Measurements from ENCODE around the gene LRRC7. TPM values are rescaled to one million over a fixed set of nuclear protein-coding genes. Genes with fewer than 3 reads are reported as not detected.
"Not testable (repeated sequence)": the region's sequence is repeated elsewhere in the genome, so short reads cannot be mapped to it uniquely, and the experiment has no call there.

LRRC7 gene
- total RNA-seq, 1 donor from 2014 or later: not detected

- FAIRE-seq (no peak), DNase-seq (ENCODE audit: low read depth) (no peak)
- TF ChIP-seq CTCF (IDR thresholded peaks at IDR 0.05; ENCODE audit: insufficient read depth, low read length, severe bottlenecking): no peak
Measured at GRCh38 chr1:69711190-69711930, 143.6 kb downstream of the LRRC7 start.

GRCh38 chr1:69717834-69718233 lies 150.1 kb downstream of the LRRC7 start:
- H3K36me3 ChIP-seq (ENCODE audit: control insufficient read depth, insufficient read depth, low read length); FAIRE-seq; H3K4me3 ChIP-seq (ENCODE audit: low read depth, low read length); H3K27me3 ChIP-seq (ENCODE audit: control insufficient read depth, insufficient read depth, low read length); DNase-seq (ENCODE audit: low read depth): not testable (repeated sequence)

More at GRCh38 chr1:69711190-69711930, 143.6 kb downstream of the LRRC7 start:
- no peaks in the 10 kb centered on the region for H3K27me3 ChIP-seq (ENCODE audit: control insufficient read depth, insufficient read depth, low read length)
- H3K4me3 ChIP-seq (ENCODE audit: low read depth, low read length): no peak overlapping the region
- H3K36me3 ChIP-seq (ENCODE audit: control insufficient read depth, insufficient read depth, low read length): no peaks in the 10 kb centered on the region

GRCh38 chr1:69728206-69728605 lies 160.5 kb downstream of the LRRC7 start:
- FAIRE-seq: no peak
- no peak overlapping the region for H3K4me3 ChIP-seq (ENCODE audit: low read depth, low read length)

GRCh38 chr1:69733061-69733460 lies 165.3 kb downstream of the LRRC7 start:
- no peaks in the 10 kb centered on the region for H3K36me3 ChIP-seq (ENCODE audit: control insufficient read depth, insufficient read depth, low read length)
- no peak for FAIRE-seq

More at GRCh38 chr1:69728206-69728605, 160.5 kb downstream of the LRRC7 start:
- no peaks in the 10 kb centered on the region for H3K36me3 ChIP-seq (ENCODE audit: control insufficient read depth, insufficient read depth, low read length)
- TF ChIP-seq CTCF (IDR thresholded peaks at IDR 0.05; ENCODE audit: insufficient read depth, low read length, severe bottlenecking): no peak
- DNase-seq (ENCODE audit: low read depth): no peak
- H3K27me3 ChIP-seq (ENCODE audit: control insufficient read depth, insufficient read depth, low read length): no peaks in the 10 kb centered on the region

GRCh38 chr1:69737527-69738185 lies 169.9 kb downstream of the LRRC7 start:
- peak; percentile 40 for FAIRE-seq
- Histone ChIP-seq H3K4me3 (ENCODE audit: low read depth, low read length) (no peak overlapping the region), H3K36me3 (ENCODE audit: control insufficient read depth, insufficient read depth, low read length) (no peaks in the 10 kb centered on the region), H3K27me3 (ENCODE audit: control insufficient read depth, insufficient read depth, low read length) (no peaks in the 10 kb centered on the region)
- peak; percentile 66 for TF ChIP-seq CTCF (IDR thresholded peaks at IDR 0.05; ENCODE audit: insufficient read depth, low read length, severe bottlenecking)
- peak; percentile 69 for DNase-seq (ENCODE audit: low read depth)

More at GRCh38 chr1:69733061-69733460, 165.3 kb downstream of the LRRC7 start:
- Histone ChIP-seq H3K27me3 (ENCODE audit: control insufficient read depth, insufficient read depth, low read length) (no peaks in the 10 kb centered on the region), H3K4me3 (ENCODE audit: low read depth, low read length) (no peak overlapping the region)
- DNase-seq (ENCODE audit: low read depth): no peak
- no peak for TF ChIP-seq CTCF (IDR thresholded peaks at IDR 0.05; ENCODE audit: insufficient read depth, low read length, severe bottlenecking)

GRCh38 chr1:69738458-69739250 lies 170.9 kb downstream of the LRRC7 start:
- FAIRE-seq (no peak), DNase-seq (ENCODE audit: low read depth) (no peak)
- Histone ChIP-seq H3K36me3 (ENCODE audit: control insufficient read depth, insufficient read depth, low read length) (no peaks in the 10 kb centered on the region), H3K4me3 (ENCODE audit: low read depth, low read length) (no peak overlapping the region), H3K27me3 (ENCODE audit: control insufficient read depth, insufficient read depth, low read length) (no peaks in the 10 kb centered on the region)
- TF ChIP-seq CTCF (IDR thresholded peaks at IDR 0.05; ENCODE audit: insufficient read depth, low read length, severe bottlenecking): no peak
